ENCODE results near the gene LYRM1. TPM values are rescaled to one million over a fixed set of nuclear protein-coding genes. Genes with fewer than 3 reads are reported as not detected.
"Not testable (repeated sequence)": the region's sequence is repeated elsewhere in the genome, so short reads cannot be mapped to it uniquely, and the experiment has no call there.

Gene LYRM1
- total and polyA plus RNA-seq, 10 of the 15 experiments (the other 5 are each of a cell fraction or from before 2014, with no cell fraction given), result 18.4 to 54.4 (median 38.0) TPM

GRCh38 chr16:20860361-20860760 is 40.2 kb upstream of the LYRM1 start (continued):
- TF ChIP-seq HCFC1 (IDR thresholded peaks at IDR 0.05; ENCODE audit: low read length), result no peak

GRCh38 chr16:20860995-20861394 is 39.6 kb upstream of the LYRM1 start:
- H3K79me2 ChIP-seq (ENCODE audit: control insufficient read depth, insufficient read depth, low read length); H3K9me3 ChIP-seq (replicated peaks; ENCODE audit: control insufficient read depth, insufficient read depth, low read length); BruUV-seq (replicated peaks); H3K4me3 ChIP-seq; H3K27ac ChIP-seq (ENCODE audit: control insufficient read depth, insufficient read depth); H3K27me3 ChIP-seq (replicated peaks in 1 of 2; ENCODE audit: control insufficient read depth in 2 of 2, insufficient read depth in 2 of 2, low read length in 1 of 2); in situ Hi-C loops (cut with MboI); H3K36me3 ChIP-seq (ENCODE audit: control insufficient read depth in 2 of 2, insufficient read depth in 2 of 2, low read length in 1 of 2); ATAC-seq; H2AFZ ChIP-seq (ENCODE audit: control insufficient read depth, low read depth, low read length); CTCF ChIA-PET; intact Hi-C loops (cut with micrococcal nuclease; ENCODE audit: unreplicated experiment); DNase-seq (ENCODE audit: low read depth, low spot score); FAIRE-seq; H3K4me2 ChIP-seq (ENCODE audit: control insufficient read depth, insufficient read depth); RAD21 ChIA-PET (ENCODE audit: unreplicated experiment); H3K9ac ChIP-seq (ENCODE audit: control insufficient read depth, insufficient read depth, low read length); H4K20me1 ChIP-seq (ENCODE audit: control insufficient read depth, insufficient read depth); POLR2A ChIA-PET; SMC1A ChIA-PET (ENCODE audit: uncharacterized antibody, unreplicated experiment): not testable (repeated sequence)
- 90% methylated on average over 4 of the region's 4 CpGs for WGBS (ENCODE audit: insufficient coverage, insufficient replicate concordance, low lambda C conversion rate, missing lambda C conversion rate)
- H3K4me1 ChIP-seq (ENCODE audit: control insufficient read depth, insufficient read depth, low read length), result peaks cover 14% of the 10 kb centered on the region

- FAIRE-seq, result no peak
- POLR2A ChIA-PET, result interaction anchor here (0.6 kb wide), 1 partner anchor 31 kb away, joined by 4 read pairs; no protein-coding TSS in a partner anchor
- TF ChIP-seq BACH1 (IDR thresholded peaks at IDR 0.05; ENCODE audit: borderline replicate concordance), result no peak
- no peak for TF ChIP-seq RAD51 (IDR thresholded peaks at IDR 0.05)
- CTCF ChIA-PET, result interaction anchor here (5.2 to 6.8 kb wide), 2 partner anchors 11 to 13 kb away, joined by 40 to 51 read pairs; no protein-coding TSS in a partner anchor
- H3K4me2 ChIP-seq (ENCODE audit: control insufficient read depth, insufficient read depth), result no peak overlapping the region
- no peak overlapping the region for H3K27ac ChIP-seq (ENCODE audit: control insufficient read depth, insufficient read depth)
- RAD21 ChIA-PET (ENCODE audit: unreplicated experiment), result no interaction called here
- H3K36me3 ChIP-seq (ENCODE audit: control insufficient read depth in 2 of 2, insufficient read depth in 2 of 2, low read length in 1 of 2), result peaks cover 0 to 7% of the 10 kb centered on the region in 2 experiments
- H3K79me2 ChIP-seq (ENCODE audit: control insufficient read depth, insufficient read depth, low read length), result peaks cover 16% of the 10 kb centered on the region
- H4K20me1 ChIP-seq (ENCODE audit: control insufficient read depth, insufficient read depth), result no peaks in the 10 kb centered on the region
- H3K4me3 ChIP-seq, result no peak overlapping the region
- ATAC-seq, result no peak
- in situ Hi-C loops (cut with MboI) (no loop called here), intact Hi-C loops (cut with micrococcal nuclease; ENCODE audit: unreplicated experiment) (no loop called here)
- no peaks in the 10 kb centered on the region for H3K9me3 ChIP-seq (replicated peaks; ENCODE audit: control insufficient read depth, insufficient read depth, low read length)
- H3K27me3 ChIP-seq (replicated peaks in 1 of 2; ENCODE audit: control insufficient read depth in 2 of 2, insufficient read depth in 2 of 2, low read length in 1 of 2), result no peaks in the 10 kb centered on the region
- DNase-seq (ENCODE audit: low read depth, low spot score), result no peak
- H3K4me1 ChIP-seq (ENCODE audit: control insufficient read depth, insufficient read depth, low read length), result peaks cover 27% of the 10 kb centered on the region
- BruUV-seq (replicated peaks), result no TSS peak
- H3K9ac ChIP-seq (ENCODE audit: control insufficient read depth, insufficient read depth, low read length), result no peak overlapping the region
- H2AFZ ChIP-seq (ENCODE audit: control insufficient read depth, low read depth, low read length), result no peak overlapping the region
- SMC1A ChIA-PET (ENCODE audit: uncharacterized antibody, unreplicated experiment), result interaction anchor here (4.0 to 6.1 kb wide), 2 partner anchors 8 to 14 kb away, joined by 33 to 83 read pairs; no protein-coding TSS in a partner anchor
- 98% methylated on average over 21 of the region's 21 CpGs for WGBS (ENCODE audit: insufficient coverage, insufficient replicate concordance, low lambda C conversion rate, missing lambda C conversion rate)
These were observed 38.2 kb upstream of the LYRM1 start for GRCh38 chr16:20862162-20862960.

All from GM12878 (cell line).